ENCODE measurements around the gene AKAP17A.

GRCh38 chrX:1609762-1610161 lies 18.4 kb downstream of the AKAP17A start:
- TF ChIP-seq POLR2A (IDR thresholded peaks at IDR 0.05; ENCODE audit: low read depth, low read length) = no peak
- no peak for TF ChIP-seq POLR2AphosphoS5 (IDR thresholded peaks at IDR 0.05; ENCODE audit: low read depth, low read length)
- no peak for TF ChIP-seq SPI1 (IDR thresholded peaks at IDR 0.05; ENCODE audit: low read depth, low read length)
- TF ChIP-seq TAF1 (IDR thresholded peaks at IDR 0.05; ENCODE audit: low read depth, low read length) = no peak

Data from GM12891 (cell line).